Right kidney (tissue), 1 donor: ENCODE results near the gene SVOP.

Experiments used
- DNase-seq: peaks from one replicate; pipeline ENCODE4 v3.0.0-alpha.2; 2016

Gene SVOP

DNA sequence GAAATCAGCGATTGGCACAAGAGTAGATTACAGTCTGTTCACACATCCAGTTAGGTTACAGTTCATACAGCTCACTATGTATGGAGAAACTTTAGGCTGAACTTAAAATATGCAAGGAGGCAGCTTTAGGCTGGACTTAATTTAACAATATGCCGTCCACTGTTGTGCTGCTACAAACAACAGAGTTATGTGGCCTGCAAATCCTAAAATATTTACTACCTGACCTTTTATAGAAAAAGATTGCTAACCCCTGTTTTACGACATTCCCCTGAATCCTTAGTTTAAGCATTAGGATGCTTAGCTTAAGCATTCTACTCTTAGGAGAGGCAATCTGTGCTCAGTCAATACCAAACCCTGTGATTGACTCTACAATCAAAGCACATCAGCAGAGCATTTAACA, 90.1 kb downstream of the SVOP start:
- no peak for DNase-seq

DNA sequence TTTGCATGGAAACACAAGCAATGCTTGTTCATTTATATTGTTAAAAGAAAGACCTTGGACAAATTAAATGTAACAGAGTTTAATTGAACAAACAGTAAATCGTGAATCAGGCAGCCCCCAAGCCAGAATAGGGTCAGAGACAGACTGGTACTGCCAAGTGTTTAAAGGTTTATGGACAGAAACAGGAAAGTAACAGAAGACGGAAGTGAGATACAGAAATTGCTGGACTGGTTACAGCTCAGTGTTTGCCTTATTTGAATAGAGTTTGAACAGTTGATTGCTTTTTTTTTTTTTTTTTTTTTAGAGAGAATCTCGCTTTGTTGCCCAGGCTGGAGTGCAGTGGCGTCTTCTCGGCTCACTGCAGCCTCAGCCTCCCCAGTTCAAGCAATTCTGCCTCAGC, 90.7 kb downstream of the SVOP start:
- no peak for DNase-seq

DNA sequence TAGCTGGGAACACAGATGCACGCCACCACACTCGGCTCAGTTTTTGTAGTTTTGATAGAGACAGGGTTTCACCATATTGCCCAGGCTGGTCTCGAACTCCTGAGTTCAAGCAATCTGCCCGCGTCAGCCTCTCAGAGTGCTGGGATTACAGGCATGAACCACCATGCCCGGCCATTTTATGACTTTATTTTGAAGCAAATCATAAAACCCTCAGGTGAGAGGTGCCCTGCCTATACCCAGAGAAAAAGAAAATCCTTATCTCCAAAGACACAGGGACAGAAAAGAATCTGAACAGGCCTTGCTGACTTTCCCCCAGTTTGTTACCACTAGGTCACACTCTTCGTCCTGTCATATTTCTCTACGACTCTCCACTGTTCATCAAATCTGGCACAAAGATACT, 92.2 kb downstream of the SVOP start:
- no peak for DNase-seq

DNA sequence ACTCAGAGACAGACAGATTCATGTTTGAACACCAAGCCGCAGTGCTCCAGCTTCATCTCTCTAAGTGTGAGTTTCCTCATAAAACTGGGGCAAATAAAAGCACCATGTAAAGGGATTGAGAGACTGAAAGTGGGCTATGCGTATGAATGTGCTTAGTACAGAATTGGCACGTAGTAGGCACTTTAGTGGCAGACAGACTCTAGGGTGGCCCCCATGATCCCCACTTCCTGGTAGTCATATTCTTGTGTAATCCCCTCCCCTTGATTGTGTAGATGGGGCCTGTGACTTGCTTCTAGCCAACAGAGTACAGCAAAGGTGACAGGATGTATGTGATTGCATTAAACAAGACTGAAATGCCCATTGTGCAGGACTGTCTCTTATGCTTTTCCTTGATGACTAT, 98.0 kb downstream of the SVOP start:
- no peak for DNase-seq

DNA sequence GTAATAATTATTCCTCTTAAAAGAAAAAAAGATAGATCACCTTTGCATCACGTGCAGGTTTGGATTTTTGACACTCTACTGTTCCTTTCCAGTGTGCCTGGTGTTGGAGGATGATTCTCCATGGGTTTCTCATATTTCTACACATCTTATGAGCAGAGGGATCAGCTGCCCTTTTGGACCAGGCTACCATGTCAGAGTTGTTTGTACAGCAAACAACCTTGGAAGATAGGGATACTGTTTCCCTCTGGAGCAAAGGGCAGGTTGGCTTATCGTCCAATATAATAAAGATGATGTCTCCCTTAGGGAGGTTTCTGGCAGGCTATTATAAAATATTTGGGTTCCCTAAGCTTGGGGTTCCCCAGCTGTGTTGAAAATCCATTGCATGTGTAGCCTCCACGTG, 98.9 kb downstream of the SVOP start:
- DNase-seq, result no peak

DNA sequence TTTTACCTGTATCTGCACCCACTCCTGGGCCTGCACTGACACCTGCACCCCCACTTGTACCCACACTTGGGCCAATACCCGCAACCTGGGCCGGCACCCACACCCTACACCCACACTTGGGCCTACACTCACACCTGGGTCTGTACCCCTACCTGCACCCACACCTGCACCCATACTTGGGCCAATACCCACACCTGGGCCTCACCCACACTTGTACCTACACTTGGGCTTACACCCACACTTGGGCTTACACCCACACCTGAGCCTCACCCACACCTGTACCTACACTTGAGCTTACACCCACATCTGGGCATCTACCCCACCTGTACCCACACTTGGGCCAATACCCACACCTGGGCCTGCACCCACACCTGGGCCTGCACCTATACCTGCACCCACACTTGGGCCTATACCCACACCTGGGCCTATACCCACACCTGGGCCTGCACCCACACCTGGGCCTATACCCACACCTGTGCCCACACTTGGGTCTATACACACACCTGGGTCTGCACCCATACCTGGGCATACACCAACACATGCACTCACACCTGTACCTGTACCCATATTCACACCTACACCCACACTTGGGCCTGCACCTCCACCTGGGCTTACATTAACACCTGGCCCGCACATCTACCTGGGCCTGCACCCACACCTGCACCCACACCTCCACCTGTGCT, 101.8 kb downstream of the SVOP start:
- no peak for DNase-seq

DNA sequence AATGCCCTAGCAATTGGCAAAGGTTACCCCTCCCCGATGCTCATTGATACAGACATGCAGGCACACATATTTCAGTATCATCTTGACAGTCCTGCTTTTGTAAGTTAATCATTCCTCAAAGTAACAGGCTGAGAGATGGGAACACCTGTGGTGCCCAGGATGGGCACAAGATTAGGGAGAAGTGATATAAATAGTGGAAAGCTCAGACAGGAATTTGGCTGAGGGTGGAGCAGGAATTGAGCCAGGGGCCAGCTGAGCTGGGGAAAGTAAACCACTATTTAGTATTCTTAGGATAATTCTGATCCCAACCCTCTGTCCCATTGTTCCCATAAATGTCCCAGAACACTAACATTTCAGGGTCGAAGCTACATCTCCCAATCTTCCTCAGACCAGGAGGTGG, 102.7 kb downstream of the SVOP start:
- DNase-seq, result no peak

DNA sequence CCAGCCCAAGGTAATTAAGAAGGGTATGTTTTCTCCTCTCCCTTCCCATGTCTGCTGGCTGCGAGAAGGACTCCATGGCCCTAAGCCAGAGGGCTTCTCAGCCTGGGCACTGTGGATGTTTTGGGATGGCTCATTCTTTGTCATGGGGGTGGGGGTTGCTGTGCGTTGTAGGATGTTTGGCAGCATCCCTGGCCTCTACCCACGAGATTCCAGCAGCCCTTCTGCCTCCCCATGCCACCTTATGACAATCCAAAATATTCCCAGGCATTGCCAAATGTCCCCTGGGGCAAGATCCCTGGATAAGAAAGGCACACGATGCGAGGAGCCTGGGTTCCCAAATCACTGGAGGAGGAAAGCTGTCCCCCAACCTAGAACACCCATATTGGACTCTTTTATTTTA, 104.5 kb downstream of the SVOP start:
- DNase-seq, result no peak

DNA sequence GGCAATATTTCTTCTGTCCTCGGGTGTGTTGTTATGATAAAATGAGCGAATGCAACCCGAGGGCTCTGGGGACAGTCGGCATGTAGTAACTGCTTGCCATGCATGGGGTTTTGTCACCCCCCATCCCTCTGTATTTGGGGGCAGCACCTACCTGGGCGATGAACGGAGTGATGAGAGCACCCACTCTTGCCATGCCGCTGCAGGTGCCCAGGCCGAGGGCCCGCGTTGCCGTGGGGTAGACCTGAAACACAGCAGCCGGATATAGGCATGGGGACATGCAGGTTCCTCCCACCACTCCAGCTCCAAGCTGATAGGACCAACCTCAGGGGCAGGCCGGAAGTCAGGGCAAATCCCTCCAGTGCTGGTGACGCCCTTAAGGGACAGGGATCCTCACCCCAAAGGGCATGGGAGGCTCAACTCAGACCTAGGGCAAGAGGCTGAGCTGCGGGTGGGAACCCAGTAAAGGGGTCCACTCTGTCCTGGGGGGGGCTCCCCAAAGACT, 105.2 kb downstream of the SVOP start:
- no peak for DNase-seq

DNA sequence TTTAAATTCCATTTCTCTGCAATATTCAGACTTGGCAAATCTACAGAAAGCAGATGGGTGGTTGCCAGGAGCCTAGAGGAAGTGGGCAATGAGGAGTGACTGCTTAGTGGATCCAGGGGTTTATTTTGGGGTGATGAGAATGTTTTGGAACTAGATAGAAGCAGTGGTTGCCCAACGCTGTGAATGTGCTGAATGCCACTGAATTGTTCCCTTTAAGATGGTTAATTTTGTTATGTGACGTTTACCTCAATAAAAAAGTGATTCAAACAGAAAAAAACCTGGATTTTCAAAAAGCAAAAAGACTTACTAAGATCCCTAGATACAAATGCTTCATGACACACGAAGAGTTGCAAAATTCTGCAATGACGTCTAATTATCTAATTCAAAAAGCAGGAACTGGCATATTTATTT, 106.7 kb downstream of the SVOP start:
- no peak for DNase-seq

DNA sequence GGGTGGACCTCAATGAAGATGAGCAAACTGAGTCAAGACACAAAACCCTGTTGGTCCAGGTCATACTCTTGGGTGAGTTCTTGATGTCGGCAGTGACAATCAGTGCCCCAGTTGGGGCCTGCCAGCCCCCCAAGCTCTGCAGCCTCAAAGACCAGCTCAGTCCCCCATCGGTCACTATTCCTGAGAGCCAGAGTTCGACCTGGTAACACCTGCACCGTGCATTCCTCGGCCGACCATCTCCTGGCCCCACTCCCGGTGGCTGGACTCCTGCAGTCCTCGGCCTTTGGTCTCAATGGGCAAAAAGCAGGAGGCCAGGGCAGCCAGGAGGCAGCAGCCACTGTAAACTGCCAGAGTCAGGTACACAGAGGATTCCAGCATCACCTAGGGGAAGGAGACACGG, 108.5 kb downstream of the SVOP start:
- DNase-seq, result no peak

DNA sequence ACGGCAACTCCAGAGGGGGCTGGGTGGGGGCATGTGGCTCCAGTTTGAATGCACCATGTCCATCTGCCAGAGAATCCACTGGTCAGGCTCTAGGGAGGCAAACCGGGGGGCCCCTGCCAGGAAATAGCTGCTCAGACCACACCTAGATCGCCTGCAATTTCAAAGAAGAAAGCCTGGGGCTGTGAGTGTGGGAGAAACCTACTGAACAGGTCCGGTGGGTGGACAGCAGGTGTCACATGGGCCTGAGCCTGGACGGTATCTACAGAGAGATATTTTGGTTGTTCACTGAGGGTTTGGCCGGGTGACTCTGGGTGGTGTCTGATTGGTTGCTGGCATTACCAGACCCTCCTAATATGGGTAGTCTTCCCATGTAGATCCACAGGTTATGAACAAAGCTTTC, 109.0 kb downstream of the SVOP start:
- no peak for DNase-seq

DNA sequence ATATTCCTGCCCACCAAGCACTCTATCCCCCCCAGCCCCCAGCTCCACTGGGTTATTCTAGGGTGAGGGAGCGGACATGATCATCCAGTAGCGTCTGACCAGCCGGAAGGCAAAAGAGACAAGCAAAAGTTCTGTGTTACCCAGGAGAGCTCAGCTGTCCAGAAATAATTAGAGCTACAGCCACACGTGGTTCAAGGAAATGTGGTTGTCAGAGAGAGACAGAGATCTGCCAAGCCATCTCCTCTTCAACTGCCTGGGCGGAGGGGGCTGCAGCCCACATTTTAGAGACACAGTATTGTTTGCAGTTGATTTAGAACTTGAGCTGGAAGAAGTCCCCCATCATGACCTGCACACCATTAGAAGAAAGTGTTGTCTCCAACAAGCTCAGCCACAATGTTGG, 110.5 kb downstream of the SVOP start:
- DNase-seq, result no peak

DNA sequence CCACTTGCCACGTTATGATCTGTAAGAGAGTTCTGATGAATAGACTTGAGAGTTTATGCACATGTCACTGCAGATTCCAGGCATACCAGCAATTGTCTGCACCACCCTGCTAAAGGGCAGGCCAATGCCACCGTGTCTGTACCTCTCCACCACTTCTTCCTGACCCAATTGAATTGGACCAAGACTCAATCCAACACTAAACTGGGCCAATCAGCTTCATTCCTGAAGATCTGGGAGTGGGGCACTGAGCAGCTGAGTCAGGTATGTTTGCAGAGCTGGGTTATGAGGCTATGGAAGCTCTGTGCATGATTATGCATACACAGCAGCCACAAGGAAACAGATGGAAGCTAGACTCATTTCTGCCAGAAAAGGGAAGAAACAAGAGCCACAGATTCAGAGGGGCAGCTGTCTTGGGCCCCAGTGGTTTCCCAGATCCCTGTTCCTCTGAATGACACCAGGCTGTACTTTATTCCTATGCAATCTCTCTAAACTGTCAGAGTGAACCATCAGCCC, 113.0 kb downstream of the SVOP start:
- no peak for DNase-seq

DNA sequence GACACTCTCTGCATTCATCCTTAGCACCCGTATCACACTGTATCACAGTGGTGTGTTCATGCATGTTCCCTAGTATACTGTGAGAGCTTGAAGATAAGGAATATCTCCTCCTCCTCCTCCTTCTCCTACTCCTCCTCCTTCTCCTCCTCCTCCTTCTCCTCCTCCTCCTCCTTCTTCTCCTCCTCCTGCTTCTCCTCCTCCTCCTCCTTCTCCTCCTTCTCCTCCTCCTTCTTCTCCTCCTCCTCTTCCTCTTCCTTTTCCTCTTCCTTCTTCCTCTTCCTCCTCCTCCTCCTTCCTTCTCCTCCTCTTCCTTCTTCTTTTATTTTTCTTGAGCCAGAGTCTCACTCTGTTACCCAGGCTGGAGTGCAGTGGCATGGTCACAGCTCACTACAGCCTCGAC, 113.9 kb downstream of the SVOP start:
- no peak for DNase-seq

DNA sequence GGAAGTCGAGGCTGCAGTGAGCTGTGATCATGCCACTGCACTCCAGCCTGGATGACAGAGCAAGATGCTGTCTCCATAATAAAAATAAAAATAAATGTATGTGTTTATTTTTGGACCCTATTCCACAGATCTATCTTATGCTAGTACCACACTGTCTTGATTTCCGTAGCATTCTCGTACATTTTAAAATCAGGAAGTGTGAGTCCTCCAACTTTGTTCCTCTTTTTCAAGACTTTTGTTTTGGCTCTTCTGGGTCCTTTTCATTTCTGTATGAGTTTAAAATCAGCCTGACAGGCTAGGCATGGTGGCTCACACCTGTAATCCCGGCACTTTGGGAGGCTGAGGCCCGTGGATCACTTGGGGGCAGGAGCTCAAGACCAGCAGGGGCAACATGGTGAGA, 115.1 kb downstream of the SVOP start:
- DNase-seq, result no peak

DNA sequence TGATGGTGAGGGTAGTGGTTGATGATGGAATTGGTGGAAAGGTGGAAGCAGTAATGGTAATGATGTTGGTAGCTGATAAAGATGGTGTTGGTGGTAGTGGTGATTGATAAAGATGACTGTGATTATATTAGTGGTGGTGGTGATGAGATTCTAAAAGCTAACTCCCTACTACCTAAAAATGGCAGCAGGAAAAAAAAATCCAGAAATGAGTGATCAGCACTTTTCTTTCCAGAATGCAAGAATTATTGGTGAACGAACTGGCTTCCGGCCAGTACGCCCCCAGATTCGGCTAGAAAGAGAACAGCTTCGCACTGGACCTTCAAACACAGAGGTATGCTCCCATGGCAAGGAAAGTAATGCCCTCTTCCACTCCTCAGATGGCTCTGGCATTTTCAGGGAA, 121.7 kb downstream of the SVOP start:
- no peak for DNase-seq

DNA sequence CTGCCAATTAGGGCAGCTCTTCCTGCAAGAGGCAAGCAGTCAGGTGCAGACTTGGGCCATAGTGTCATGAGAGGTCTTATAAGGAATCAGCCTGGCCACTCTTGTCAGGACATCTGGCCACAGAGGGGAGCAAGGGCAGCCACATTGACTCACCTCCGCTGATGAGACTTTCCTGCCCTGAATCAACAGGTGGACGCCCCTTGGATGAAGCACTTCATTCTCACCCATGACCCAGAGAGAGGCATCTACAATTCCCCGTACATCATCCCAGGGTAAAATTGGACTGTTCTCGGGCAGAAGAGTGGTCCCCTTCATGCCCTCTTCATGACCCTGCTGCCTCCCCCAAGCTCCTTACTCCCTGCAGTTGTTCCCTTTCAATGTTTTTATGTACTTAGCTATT, 124.1 kb downstream of the SVOP start:
- DNase-seq, result no peak

DNA sequence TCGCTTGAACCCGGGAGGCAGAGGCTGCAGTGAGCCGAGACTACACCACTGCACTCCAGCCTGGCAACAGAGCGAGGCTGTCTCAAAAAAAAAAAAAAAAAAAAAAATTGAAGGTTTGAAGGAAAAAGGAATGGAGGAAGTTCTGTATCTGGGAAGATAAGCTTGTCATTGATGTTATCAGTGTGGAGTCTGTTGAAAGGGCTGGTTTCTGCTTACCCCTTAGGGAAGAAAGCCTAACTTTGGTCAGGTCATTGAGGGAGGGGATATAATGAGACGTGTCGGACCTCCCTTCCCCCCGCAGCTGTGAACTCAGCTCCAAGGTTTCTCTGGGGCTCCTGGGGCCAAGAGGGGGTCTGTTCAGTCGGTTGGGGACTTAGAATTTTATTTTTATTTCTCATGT, 124.5 kb downstream of the SVOP start:
- DNase-seq, result no peak

DNA sequence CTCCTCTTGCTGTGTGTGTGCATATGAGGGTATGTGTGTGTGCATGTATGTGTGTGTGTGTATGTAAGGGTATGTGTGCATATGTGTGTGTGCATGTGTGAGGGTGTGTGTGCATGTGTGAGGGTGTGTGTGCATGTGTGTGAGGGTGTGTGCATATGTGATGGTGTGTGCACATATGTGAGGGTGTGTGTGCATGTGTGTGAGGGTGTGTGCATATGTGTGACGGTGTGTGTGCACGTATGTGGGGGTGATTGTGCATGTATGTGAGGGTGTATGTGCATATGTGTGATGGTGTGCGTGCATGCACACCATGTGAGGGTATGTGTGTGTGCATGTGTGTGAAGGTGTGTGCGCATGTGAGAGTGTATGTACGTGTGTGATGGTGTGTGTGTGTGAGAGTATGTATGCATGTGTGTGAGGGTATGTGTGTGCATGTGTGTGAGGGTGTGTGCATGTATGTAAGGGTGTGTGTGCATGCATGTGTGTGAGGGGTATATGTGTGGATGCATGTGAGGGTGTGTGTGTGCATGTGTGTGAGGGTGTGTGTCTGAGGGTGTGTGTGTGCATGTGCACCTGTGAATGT, 125.6 kb downstream of the SVOP start:
- DNase-seq, result no peak

DNA sequence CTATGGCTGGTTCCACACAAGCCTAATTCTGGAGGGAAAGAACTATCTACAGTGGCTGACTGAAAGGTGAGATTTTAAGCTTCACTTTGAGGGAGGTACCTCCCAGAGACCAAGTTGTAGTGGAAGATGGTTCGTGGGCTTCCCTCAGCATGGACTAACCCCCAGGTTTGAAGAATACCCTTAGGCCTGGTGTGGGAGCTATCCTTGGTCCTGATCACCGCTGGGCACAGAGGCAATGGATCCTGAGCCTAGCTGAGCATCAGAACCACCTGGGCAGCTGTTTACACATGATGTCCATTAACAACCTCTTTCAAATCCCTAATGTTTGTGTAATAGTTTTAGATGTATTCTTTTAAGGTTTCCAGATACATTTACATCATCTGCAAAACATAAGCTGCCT, 130.7 kb downstream of the SVOP start:
- DNase-seq, result no peak

DNA sequence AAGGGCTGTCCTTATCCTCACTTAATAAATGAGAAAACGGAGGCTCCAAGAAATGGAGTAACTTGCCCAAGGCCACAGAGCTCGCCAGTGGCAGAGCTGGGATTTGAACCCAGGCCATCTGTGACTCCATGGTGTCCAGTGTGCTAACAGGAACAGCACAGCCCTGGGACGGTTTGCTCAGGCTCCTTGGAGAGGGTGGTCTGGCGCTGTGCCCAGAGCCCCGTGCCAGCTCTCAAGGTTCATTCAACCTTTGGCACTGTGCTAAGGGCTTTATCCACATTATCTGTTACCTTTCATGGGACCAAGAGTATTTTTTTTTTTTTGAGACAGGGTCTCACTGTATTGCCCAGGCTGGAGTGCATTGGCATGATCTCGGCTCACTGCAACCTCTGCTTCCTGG, 132.8 kb downstream of the SVOP start:
- no peak for DNase-seq

DNA sequence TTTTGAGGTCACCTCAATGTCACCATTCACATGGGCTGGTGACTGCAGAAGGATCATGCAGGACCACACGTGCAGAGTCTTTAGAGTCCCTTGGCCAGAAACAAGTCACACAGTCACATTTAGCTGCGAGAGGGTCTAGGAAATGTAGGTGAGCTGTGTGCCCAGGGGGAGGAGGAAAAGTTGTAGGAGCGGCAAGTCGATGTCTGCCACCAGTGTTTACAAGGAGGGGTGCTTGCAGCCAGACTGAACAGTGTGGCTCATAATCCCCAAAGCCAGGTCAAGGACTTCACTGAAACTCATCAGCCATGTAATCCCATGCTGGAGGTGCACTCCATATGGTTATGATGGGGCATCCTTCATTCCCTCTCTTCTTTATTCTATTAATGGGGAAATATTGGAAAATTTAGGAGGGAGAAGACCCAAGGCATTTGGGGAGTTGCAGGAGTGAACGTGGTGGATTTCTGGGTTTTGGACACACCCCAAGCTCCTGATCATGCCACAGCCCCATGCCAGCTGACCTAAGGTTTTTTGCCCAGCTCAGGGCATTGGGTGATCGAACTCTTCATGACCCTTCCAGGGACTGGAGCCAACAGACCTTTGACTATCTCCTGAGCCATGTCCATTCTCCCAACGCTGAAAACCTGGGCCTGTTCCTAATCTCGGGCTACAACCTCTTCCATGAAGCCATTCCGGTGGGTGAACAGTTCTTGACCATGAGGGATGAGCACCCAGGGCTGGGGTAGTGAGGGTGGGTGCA, 133.8 kb downstream of the SVOP start:
- DNase-seq, result no peak
